Endothelial cell of umbilical vein (primary cell): ENCODE measurements around the gene ZNF225. TPM values are rescaled to one million over a fixed set of nuclear protein-coding genes. Genes with fewer than 3 reads are reported as not detected.

ENCODE experiments used
- BruUV-seq: library from RNA; stranded (reverse); fragments of 400-500 nt; replicated peaks from 2 replicates; lab custom pipeline; 2021; lab: Mats Ljungman, UMichigan
- CTCF ChIA-PET: fragments of 300-600, 350-600 bp; sonication (Branson Sonifier 250); formaldehyde crosslinking; loops from one replicate; lab custom pipeline; 2021; ENCODE audit warnings: antibody characterized with exemption, inconsistent platforms; lab: Charles Lee
- POLR2A ChIA-PET: fragments of 300-600, 350-600 bp; sonication (Branson Sonifier 250); formaldehyde crosslinking; loops from one replicate; lab custom pipeline; 2021; ENCODE audit warnings: antibody characterized with exemption, inconsistent platforms; lab: Charles Lee
- DNase-seq: peaks from one replicate; pipeline ENCODE4 v3.0.0-alpha.2; 2011; ENCODE audit warnings: low read depth, low spot score
- FAIRE-seq: peaks from 2 replicates; lab custom pipeline; 2011; peaks lifted over from hg19 to GRCh38; lab: Jason Lieb, UNC
- H2AFZ ChIP-seq: 2 replicates; pipeline ENCODE4 v1.6.0; 2012; ENCODE audit warnings: low read depth, low read length, control low read depth, inconsistent platforms
- H3K27ac ChIP-seq: 2 replicates; pipeline ENCODE4 v1.5.1; 2011; ENCODE audit warnings: low read depth, mild to moderate bottlenecking, control low read depth, low read length, moderate library complexity; ENCODE audit not compliant: insufficient read depth
- H3K27me3 ChIP-seq, 2 experiments: 2 replicates each; pipeline versions ENCODE4 v1.6.0 to v1.6.1; 2011; ENCODE audit warnings: low read length in 2 of 2, mixed read lengths in 1 of 2; ENCODE audit not compliant: control insufficient read depth in 2 of 2, insufficient read depth in 2 of 2
- H3K36me3 ChIP-seq, 2 experiments: 2 replicates in 1 of 2; 3 replicates in 1 of 2; pipeline ENCODE4 v1.5.1; 2011; ENCODE audit warnings: low read length in 2 of 2, mild to moderate bottlenecking in 1 of 2, moderate library complexity in 1 of 2; ENCODE audit not compliant: control insufficient read depth in 2 of 2, insufficient read depth in 2 of 2; ENCODE audit errors: extremely low read depth in 1 of 2
- H3K4me1 ChIP-seq: 3 replicates; pipeline ENCODE4 v1.5.1; 2011; ENCODE audit warnings: mild to moderate bottlenecking, low read length; ENCODE audit not compliant: control insufficient read depth, insufficient read depth; ENCODE audit errors: extremely low read depth
- H3K4me2 ChIP-seq: 2 replicates; pipeline ENCODE4 v1.6.1; 2011; ENCODE audit warnings: low read length, control low read depth, mixed read lengths; ENCODE audit not compliant: insufficient read depth
- H3K4me3 ChIP-seq, 3 experiments: fragments of 200-600 bp in 1 of 3; sonication (generic), shearing (Covaris generic) in 1 of 3; replicated peaks in 1 of 3; 2 replicates each; pipeline ENCODE4 v1.5.1; 2011 to 2016; ENCODE audit warnings: control low read depth in 3 of 3, low read length in 3 of 3, mild to moderate bottlenecking in 2 of 3, inconsistent platforms in 1 of 3, low read depth in 1 of 3, moderate library complexity in 1 of 3; ENCODE audit not compliant: insufficient read depth in 1 of 3
- H3K79me2 ChIP-seq: 2 replicates; pipeline ENCODE4 v1.6.0; 2012; ENCODE audit warnings: low read length, inconsistent platforms; ENCODE audit not compliant: control insufficient read depth, insufficient read depth
- H3K9ac ChIP-seq: replicated peaks from 2 replicates; pipeline ENCODE3; 2011; ENCODE audit warnings: low read length, control low read depth; ENCODE audit not compliant: insufficient read depth; ENCODE audit errors: extremely low read depth
- H3K9me1 ChIP-seq: replicated peaks from 3 replicates; pipeline ENCODE4 v1.6.0; 2011; ENCODE audit warnings: mild to moderate bottlenecking, low read length; ENCODE audit not compliant: control insufficient read depth, insufficient read depth; ENCODE audit errors: extremely low read depth
- H3K9me3 ChIP-seq: replicated peaks from 2 replicates; pipeline ENCODE4 v1.5.1; 2012; ENCODE audit warnings: low read length, inconsistent platforms; ENCODE audit not compliant: control insufficient read depth, insufficient read depth
- H4K20me1 ChIP-seq: replicated peaks from 2 replicates; pipeline ENCODE3; 2011; ENCODE audit warnings: mild to moderate bottlenecking, low read length; ENCODE audit not compliant: control insufficient read depth, insufficient read depth; ENCODE audit errors: extremely low read depth
- EZH2 ChIP-seq: IDR thresholded peaks from 2 replicates; pipeline ENCODE4 v1.6.1; 2012; ENCODE audit warnings: borderline replicate concordance, low read depth, mild to moderate bottlenecking, moderate library complexity, low read length, inconsistent platforms; ENCODE audit not compliant: severe bottlenecking
- FOS ChIP-seq: IDR thresholded peaks from 2 replicates; pipeline ENCODE4 v1.6.1; 2011; ENCODE audit warnings: mild to moderate bottlenecking, low read length, moderate library complexity, borderline replicate concordance; ENCODE audit not compliant: insufficient read depth
- GATA2 ChIP-seq: IDR thresholded peaks from 2 replicates; pipeline ENCODE4 v1.7.0; 2011; ENCODE audit warnings: low read depth, mild to moderate bottlenecking, moderate library complexity, mixed read lengths, low read length; ENCODE audit not compliant: insufficient read length, insufficient read depth
- JUN ChIP-seq: IDR thresholded peaks from 2 replicates; pipeline ENCODE4 v1.6.1; 2011; ENCODE audit warnings: borderline replicate concordance, low read depth; ENCODE audit not compliant: insufficient read length, insufficient read depth
- MYC ChIP-seq: IDR thresholded peaks from one replicate; pipeline ENCODE4 v1.6.1; 2011; ENCODE audit warnings: mild to moderate bottlenecking, low read depth, low read length
- POLR2A ChIP-seq: IDR thresholded peaks from 2 replicates; pipeline ENCODE4 v1.6.1; 2012; ENCODE audit warnings: low read depth, mild to moderate bottlenecking, control low read depth, low read length
- dilution Hi-C: fragments of 300-500 bp; cut with MboI; formaldehyde crosslinking; loops from one replicate; pipeline ENCODE4 v1.15.0; 2019; ENCODE audit warnings: low sequenced_read_pairs; ENCODE audit not compliant: extremely low pct_ligation_motif_present
- intact Hi-C: fragments of 100-400 bp; cut with micrococcal nuclease; formaldehyde crosslinking; loops from one replicate; pipeline ENCODE4 v1.10.0; 2022
- polyA plus RNA-seq, 4 experiments: library from polyadenylated mRNA; depleted of rRNA in 3 of 4; stranded (reverse) in 3 of 4; unstranded in 1 of 4; fragments of >200 nt; gene quantifications; 2 replicates each; pipeline versions ENCODE4 v1.2.1 to v1.2.3, GENCODE V29; 2011 to 2012; ENCODE audit warnings: missing spikeins in 1 of 4
- total RNA-seq: library from RNA; stranded (reverse); gene quantifications from 2 replicates; pipeline ENCODE4 v1.2.3, GENCODE V29; 2021
- TF ChIP-seq, protein P1 (sequence below), 2 donors: IDR thresholded peaks; 1 replicate in 1 of 2; 2 replicates in 1 of 2; pipeline ENCODE4 v1.5.1; 2011; ENCODE audit warnings: low read length in 2 of 2, mild to moderate bottlenecking in 2 of 2, moderate library complexity in 2 of 2, control low read depth in 1 of 2, inconsistent platforms in 1 of 2, low read depth in 1 of 2; ENCODE audit not compliant: insufficient read depth in 1 of 2; ENCODE audit errors: extremely low read depth in 1 of 2
- TF ChIP-seq, protein P2 (sequence below): IDR thresholded peaks from 2 replicates; pipeline ENCODE4 v1.6.1; 2011; ENCODE audit not compliant: insufficient read depth, insufficient read length

ZNF225 gene
- total and polyA plus RNA-seq, 2 donors (not counting 3 experiments of a cell fraction or from before 2014, with no cell fraction given): 0.92 to 3.9 TPM

DNA sequence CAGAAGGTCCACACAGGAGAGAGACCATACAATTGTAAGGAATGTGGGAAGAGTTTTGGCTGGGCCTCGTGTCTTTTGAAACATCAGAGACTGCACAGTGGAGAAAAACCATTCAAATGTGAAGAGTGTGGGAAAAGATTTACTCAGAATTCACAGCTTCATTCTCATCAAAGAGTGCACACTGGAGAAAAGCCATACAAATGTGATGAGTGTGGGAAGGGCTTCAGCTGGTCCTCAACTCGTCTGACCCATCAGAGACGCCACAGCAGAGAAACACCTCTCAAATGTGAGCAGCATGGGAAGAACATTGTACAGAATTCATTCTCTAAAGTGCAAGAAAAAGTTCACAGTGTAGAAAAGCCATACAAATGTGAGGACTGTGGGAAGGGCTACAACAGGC is 5.4 kb upstream of the ZNF225 start:
- ChIA-PET POLR2A (no interaction called here), CTCF (no interaction called here)
- peaks cover 5 to 9% of the 10 kb centered on the region in 2 experiments for H3K36me3 ChIP-seq
- no peak overlapping the region for H2AFZ ChIP-seq
- H3K9me1 ChIP-seq: no peaks in the 10 kb centered on the region
- H3K27ac ChIP-seq: no peak overlapping the region
- peaks cover 17% of the 10 kb centered on the region for H3K9me3 ChIP-seq
- no TSS peak for BruUV-seq
- no peaks in the 10 kb centered on the region for H3K79me2 ChIP-seq
- H3K4me1 ChIP-seq: no peaks in the 10 kb centered on the region
- TF ChIP-seq JUN: no peak
- TF ChIP-seq EZH2: no peak
- no peak for TF ChIP-seq POLR2A
- TF ChIP-seq MYC: no peak
- TF ChIP-seq, protein P1, sequence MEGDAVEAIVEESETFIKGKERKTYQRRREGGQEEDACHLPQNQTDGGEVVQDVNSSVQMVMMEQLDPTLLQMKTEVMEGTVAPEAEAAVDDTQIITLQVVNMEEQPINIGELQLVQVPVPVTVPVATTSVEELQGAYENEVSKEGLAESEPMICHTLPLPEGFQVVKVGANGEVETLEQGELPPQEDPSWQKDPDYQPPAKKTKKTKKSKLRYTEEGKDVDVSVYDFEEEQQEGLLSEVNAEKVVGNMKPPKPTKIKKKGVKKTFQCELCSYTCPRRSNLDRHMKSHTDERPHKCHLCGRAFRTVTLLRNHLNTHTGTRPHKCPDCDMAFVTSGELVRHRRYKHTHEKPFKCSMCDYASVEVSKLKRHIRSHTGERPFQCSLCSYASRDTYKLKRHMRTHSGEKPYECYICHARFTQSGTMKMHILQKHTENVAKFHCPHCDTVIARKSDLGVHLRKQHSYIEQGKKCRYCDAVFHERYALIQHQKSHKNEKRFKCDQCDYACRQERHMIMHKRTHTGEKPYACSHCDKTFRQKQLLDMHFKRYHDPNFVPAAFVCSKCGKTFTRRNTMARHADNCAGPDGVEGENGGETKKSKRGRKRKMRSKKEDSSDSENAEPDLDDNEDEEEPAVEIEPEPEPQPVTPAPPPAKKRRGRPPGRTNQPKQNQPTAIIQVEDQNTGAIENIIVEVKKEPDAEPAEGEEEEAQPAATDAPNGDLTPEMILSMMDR (IDR thresholded peaks at IDR 0.05; ENCODE audit: extremely low read depth in 1 of 2, insufficient read depth in 1 of 2, low read depth in 1 of 2, low read length in 2 of 2): no peak
- no peak for TF ChIP-seq FOS
- TF ChIP-seq, protein P2, sequence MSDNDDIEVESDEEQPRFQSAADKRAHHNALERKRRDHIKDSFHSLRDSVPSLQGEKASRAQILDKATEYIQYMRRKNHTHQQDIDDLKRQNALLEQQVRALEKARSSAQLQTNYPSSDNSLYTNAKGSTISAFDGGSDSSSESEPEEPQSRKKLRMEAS: no peak
- no peak for TF ChIP-seq GATA2
- intact Hi-C loops: no loop called here
- dilution Hi-C loops: no loop called here
- H4K20me1 ChIP-seq: no peaks in the 10 kb centered on the region
- H3K27me3 ChIP-seq: no peaks in the 10 kb centered on the region
- DNase-seq (no peak), FAIRE-seq (no peak)
- H3K9ac ChIP-seq: no peak overlapping the region
- no peak overlapping the region for H3K4me3 ChIP-seq
- no peak overlapping the region for H3K4me2 ChIP-seq
